ENCODE data around the gene THY1. TPM values are rescaled to one million over a fixed set of nuclear protein-coding genes. Genes with fewer than 3 reads are reported as not detected.
A peak's percentile ranks its signal among the peaks of the same experiment; 100 is the strongest.

THY1 gene
- total and polyA plus RNA-seq, 9 of the 15 experiments (the other 6 are each of a cell fraction or from before 2014, with no cell fraction given) = 0.07 to 0.40 (median 0.16) TPM; not detected in 5

DNA sequence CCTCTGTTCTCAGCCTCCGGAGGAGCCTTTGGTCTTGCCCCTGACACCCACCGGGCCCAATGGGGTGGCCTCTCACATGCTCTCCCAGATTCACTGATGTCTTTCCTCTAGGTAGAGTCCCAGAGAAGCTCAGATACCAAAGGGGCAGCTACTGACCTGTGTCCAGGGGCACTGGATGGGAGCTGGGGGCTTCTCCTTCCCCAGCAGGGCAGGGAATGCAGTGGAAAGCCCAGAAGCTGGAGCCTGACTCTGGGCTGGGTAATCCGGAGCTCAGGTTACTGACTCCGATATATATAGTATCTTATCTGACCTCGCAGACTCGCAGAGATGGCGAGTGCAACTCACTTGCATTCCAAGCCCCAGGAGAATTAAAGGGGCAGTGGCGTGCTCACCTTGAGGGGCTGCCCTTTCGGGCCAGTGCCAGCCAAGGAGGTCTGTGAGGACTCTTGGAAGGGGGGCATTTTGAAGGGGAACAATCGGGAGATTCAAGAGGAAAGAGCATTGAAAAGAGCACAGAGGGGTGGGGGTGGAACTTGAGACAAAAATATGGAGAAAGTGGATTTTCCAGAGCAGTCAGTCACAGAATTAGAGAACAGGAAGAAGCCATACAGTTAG lies 44.0 kb downstream of the THY1 start:
- in situ Hi-C loops (cut with MboI) (no loop called here), intact Hi-C loops (cut with micrococcal nuclease) (loop anchor here (5.0 kb wide), 1 partner anchor 272 kb away; the partner anchor contains the start of gene C2CD2L)
- H4K20me1 ChIP-seq (replicated peaks; ENCODE audit: control insufficient read depth, insufficient read depth, low read length) = peaks cover 5% of the 10 kb centered on the region; the same call in 1 of the 2 replicates
- no peaks in the 10 kb centered on the region for H3K27me3 ChIP-seq (ENCODE audit: control insufficient read depth in 2 of 2, insufficient read depth in 2 of 2, low read length in 2 of 2)
- WGBS (ENCODE audit: insufficient coverage, low coverage, missing lambda C conversion rate) = under 1% methylated on average over 9 of the region's 10 CpGs
- H3K9ac ChIP-seq (ENCODE audit: insufficient read depth in 1 of 2, low read depth in 2 of 2, low read length in 2 of 2) = peak overlapping the region; percentile 66 to 73
- DNase-seq (ENCODE audit: extremely low read depth in 1 of 4, low spot score in 3 of 4) (peak in 3 of 4 experiments; percentile 23 to 85 (median 64)), FAIRE-seq (peak; percentile 76), ATAC-seq (peak; percentile 58)
- H3K4me1 ChIP-seq (replicated peaks in 1 of 2; ENCODE audit: control insufficient read depth in 2 of 2, insufficient read depth in 2 of 2, low read length in 2 of 2) = peaks cover 64 to 72% of the 10 kb centered on the region in 2 experiments
- peaks cover 25% of the 10 kb centered on the region for H3K79me2 ChIP-seq (ENCODE audit: control insufficient read depth, insufficient read depth, low read length)
- ChIA-PET CTCF (ENCODE audit: low intra/inter-chr PET ratio) (interaction anchor here (4.2 kb wide), 1 partner anchor 22 kb away, joined by 27 read pairs; no protein-coding TSS in a partner anchor), POLR2A (interaction anchor here (0.6 to 6.0 kb wide), 10 partner anchors 11 to 284 kb away, joined by 3 to 34 read pairs (median 3); no protein-coding TSS in a partner anchor)
- peak overlapping the region; percentile 72 for H3K27ac ChIP-seq (ENCODE audit: extremely low read depth, low read depth, low read length)
- H3K9me1 ChIP-seq (ENCODE audit: control insufficient read depth, insufficient read depth, low read length) = no peaks in the 10 kb centered on the region
- H3K36me3 ChIP-seq (ENCODE audit: control insufficient read depth, insufficient read depth, low read length) = peaks cover 10% of the 10 kb centered on the region; the same call in 1 of the 3 replicates
- H3K9me3 ChIP-seq (replicated peaks; ENCODE audit: control insufficient read depth, insufficient read depth, low read depth, low read length) = no peaks in the 10 kb centered on the region; the same call in 1 of the 2 replicates
- 0 out of 2 replicates have a peak overlapping the region, but pooled peaks have one; percentile 57 for H2AFZ ChIP-seq (ENCODE audit: low read depth, low read length)
- peak overlapping the region; percentile 26 for H3K4me3 ChIP-seq
- BruUV-seq (replicated peaks) = no TSS peak
- H3K4me2 ChIP-seq (ENCODE audit: insufficient read depth, low read length) = peak overlapping the region; percentile 71
- TF ChIP-seq ZNF511 (CRISPR knock-in tag; IDR thresholded peaks at IDR 0.05) = 0 out of 2 replicates have a peak, but pooled peaks have one; percentile 7
- TF ChIP-seq STAT5B (CRISPR knock-in tag; IDR thresholded peaks at IDR 0.05) = no peak
- 0 out of 2 replicates have a peak, but pooled peaks have one; percentile 19 for TF ChIP-seq RBFOX2 (IDR thresholded peaks at IDR 0.05; ENCODE audit: low read depth, low read length)
- TF ChIP-seq RBBP5 (IDR thresholded peaks at IDR 0.05; ENCODE audit: borderline replicate concordance, insufficient read depth, low read length, poor library complexity, severe bottlenecking) = peak; percentile 49
- peak; percentile 64 for TF ChIP-seq FOXM1 (IDR thresholded peaks at IDR 0.05; ENCODE audit: low read depth)
- no peak for TF ChIP-seq FOXM1 (CRISPR knock-in tag; IDR thresholded peaks at IDR 0.05; ENCODE audit: low read depth)
- TF ChIP-seq ZKSCAN8 (CRISPR knock-in tag; IDR thresholded peaks at IDR 0.05) = no peak
- TF ChIP-seq TEAD4 (IDR thresholded peaks at IDR 0.05; ENCODE audit: low read length) = peak; percentile 92
- TF ChIP-seq TEAD4 (CRISPR knock-in tag; IDR thresholded peaks at IDR 0.05; ENCODE audit: borderline replicate concordance) = no peak
- TF ChIP-seq CBX2 (IDR thresholded peaks at IDR 0.05; ENCODE audit: insufficient read depth, low read length, poor library complexity, severe bottlenecking) = no peak
- TF ChIP-seq ESRRB (CRISPR knock-in tag; IDR thresholded peaks at IDR 0.05; ENCODE audit: borderline replicate concordance) = no peak
- TF ChIP-seq PML (IDR thresholded peaks at IDR 0.05; ENCODE audit: low read length) = peak; percentile 41; the same call in 1 of the 2 replicates
- TF ChIP-seq, protein P1, sequence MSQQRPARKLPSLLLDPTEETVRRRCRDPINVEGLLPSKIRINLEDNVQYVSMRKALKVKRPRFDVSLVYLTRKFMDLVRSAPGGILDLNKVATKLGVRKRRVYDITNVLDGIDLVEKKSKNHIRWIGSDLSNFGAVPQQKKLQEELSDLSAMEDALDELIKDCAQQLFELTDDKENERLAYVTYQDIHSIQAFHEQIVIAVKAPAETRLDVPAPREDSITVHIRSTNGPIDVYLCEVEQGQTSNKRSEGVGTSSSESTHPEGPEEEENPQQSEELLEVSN (IDR thresholded peaks at IDR 0.05; ENCODE audit: borderline replicate concordance in 1 of 2, extremely low read depth in 1 of 2, insufficient read depth in 1 of 2, insufficient read length in 1 of 2, low read depth in 1 of 2, low read length in 1 of 2, poor library complexity in 1 of 2, severe bottlenecking in 1 of 2) = no peak
- no peak for TF ChIP-seq ARHGAP35 (IDR thresholded peaks at IDR 0.05; ENCODE audit: partially characterized antibody)
- no peak for TF ChIP-seq MAX (CRISPR knock-in tag; IDR thresholded peaks at IDR 0.05)
- TF ChIP-seq CXXC5 (CRISPR knock-in tag; IDR thresholded peaks at IDR 0.05) = peak; percentile 74
- no peak for TF ChIP-seq DDX20 (tag; IDR thresholded peaks at IDR 0.05; ENCODE audit: low read depth)
- TF ChIP-seq MTA2 (IDR thresholded peaks at IDR 0.05; ENCODE audit: low read depth) = peak; percentile 30; the same call in 1 of the 2 replicates
